Measurements from ENCODE around the gene LRRC32. TPM values are rescaled to one million over a fixed set of nuclear protein-coding genes. Genes with fewer than 3 reads are reported as not detected.

LRRC32 gene
- total RNA-seq, 2 experiments from 2014 or later, result 1.8 to 2.4 TPM

DNA sequence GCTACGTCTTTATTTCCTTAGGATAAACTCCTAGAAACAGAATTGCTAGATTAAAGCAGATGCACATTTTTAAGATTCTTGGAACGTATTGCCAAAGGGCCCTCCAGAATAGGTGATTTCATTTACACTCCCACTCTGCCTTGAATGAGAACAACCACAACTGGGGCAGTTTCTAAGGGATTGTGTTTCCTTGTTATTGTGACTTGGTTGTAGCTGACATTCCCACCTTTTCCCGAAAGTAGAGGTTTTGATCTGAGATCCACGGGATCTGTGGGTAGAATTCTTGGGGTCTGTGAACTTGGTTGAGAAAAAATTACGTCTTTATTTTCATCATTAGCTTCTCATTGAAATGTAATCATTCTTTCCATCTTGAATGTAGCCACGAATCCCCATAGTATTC, 21.5 kb downstream of the LRRC32 start:
- H3K4me1 ChIP-seq (ENCODE audit: insufficient read depth, low read length), result no peaks in the 10 kb centered on the region
- H3K9me3 ChIP-seq (ENCODE audit: control insufficient read depth in 1 of 2, insufficient read depth in 1 of 2, low read length in 2 of 2), result peaks cover 6 to 11% of the 10 kb centered on the region in 2 experiments
- no peak overlapping the region for H3K4me3 ChIP-seq (ENCODE audit: low read length)
- Mint-ChIP-seq H3K27ac (no peak overlapping the region), H3K9me3 (no peaks in the 10 kb centered on the region), H3K4me3 (no peak overlapping the region), H3K4me1 (ENCODE audit: low read depth) (no peaks in the 10 kb centered on the region), H3K36me3 (ENCODE audit: low read depth) (no peaks in the 10 kb centered on the region), H3K27me3 (peaks cover 46% of the 10 kb centered on the region)
- peaks cover 0 to 4% of the 10 kb centered on the region in 2 experiments for H3K27me3 ChIP-seq (ENCODE audit: control insufficient read depth in 1 of 2, insufficient read depth in 2 of 2, low read length in 2 of 2)
- ChIA-PET CTCF (no interaction called here), POLR2A (no interaction called here)
- intact Hi-C loops (cut with DNase I, micrococcal nuclease), result no loop called here
- TF ChIP-seq CTCF (IDR thresholded peaks at IDR 0.05), result no peak
- no peak overlapping the region for H3K27ac ChIP-seq (ENCODE audit: low read depth in 1 of 2, low read length in 2 of 2)
- no peaks in the 10 kb centered on the region for H3K36me3 ChIP-seq (ENCODE audit: insufficient read depth, low read length)
- no peak for ATAC-seq (ENCODE audit: poor library complexity)
- DNase-seq, result no peak

- Histone ChIP-seq H3K27ac (ENCODE audit: low read depth in 1 of 2, low read length in 2 of 2) (no peak overlapping the region), H3K9me3 (ENCODE audit: control insufficient read depth in 1 of 2, insufficient read depth in 1 of 2, low read length in 2 of 2) (peaks cover 6 to 11% of the 10 kb centered on the region in 2 experiments), H3K4me1 (ENCODE audit: insufficient read depth, low read length) (no peaks in the 10 kb centered on the region), H3K36me3 (ENCODE audit: insufficient read depth, low read length) (no peaks in the 10 kb centered on the region), H3K4me3 (ENCODE audit: low read length) (no peak overlapping the region), H3K27me3 (ENCODE audit: control insufficient read depth in 1 of 2, insufficient read depth in 2 of 2, low read length in 2 of 2) (peaks cover 0 to 4% of the 10 kb centered on the region in 2 experiments)
- intact Hi-C loops (cut with DNase I, micrococcal nuclease), result no loop called here
- H3K9me3 Mint-ChIP-seq, result no peaks in the 10 kb centered on the region
- no peaks in the 10 kb centered on the region for H3K36me3 Mint-ChIP-seq (ENCODE audit: low read depth)
- H3K4me1 Mint-ChIP-seq (ENCODE audit: low read depth), result no peaks in the 10 kb centered on the region
- H3K4me3 Mint-ChIP-seq, result no peak overlapping the region
- ATAC-seq (ENCODE audit: poor library complexity) (no peak), DNase-seq (no peak)
- H3K27ac Mint-ChIP-seq, result no peak overlapping the region
- CTCF ChIA-PET, result no interaction called here
- POLR2A ChIA-PET, result no interaction called here
- TF ChIP-seq CTCF (IDR thresholded peaks at IDR 0.05), result no peak
- H3K27me3 Mint-ChIP-seq, result peaks cover 50% of the 10 kb centered on the region
These were observed 22.5 kb downstream of the LRRC32 start for GRCh38 chr11:76648061-76648460.

GRCh38 chr11:76646882-76647534, 23.5 kb downstream of the LRRC32 start:
- intact Hi-C loops (cut with DNase I, micrococcal nuclease), result no loop called here
- peaks cover 55% of the 10 kb centered on the region for H3K27me3 Mint-ChIP-seq

More at GRCh38 chr11:76646882-76647534, 23.5 kb downstream of the LRRC32 start:
- no peak for TF ChIP-seq CTCF (IDR thresholded peaks at IDR 0.05)
- Mint-ChIP-seq H3K9me3 (no peaks in the 10 kb centered on the region), H3K27ac (no peak overlapping the region), H3K4me1 (ENCODE audit: low read depth) (no peaks in the 10 kb centered on the region), H3K36me3 (ENCODE audit: low read depth) (no peaks in the 10 kb centered on the region), H3K4me3 (no peak overlapping the region)
- Histone ChIP-seq H3K27ac (ENCODE audit: low read depth in 1 of 2, low read length in 2 of 2) (no peak overlapping the region), H3K4me1 (ENCODE audit: insufficient read depth, low read length) (no peaks in the 10 kb centered on the region), H3K4me3 (ENCODE audit: low read length) (no peak overlapping the region), H3K9me3 (ENCODE audit: control insufficient read depth in 1 of 2, insufficient read depth in 1 of 2, low read length in 2 of 2) (peaks cover 6 to 11% of the 10 kb centered on the region in 2 experiments), H3K36me3 (ENCODE audit: insufficient read depth, low read length) (no peaks in the 10 kb centered on the region), H3K27me3 (ENCODE audit: control insufficient read depth in 1 of 2, insufficient read depth in 2 of 2, low read length in 2 of 2) (peaks cover 0 to 4% of the 10 kb centered on the region in 2 experiments)
- ATAC-seq (ENCODE audit: poor library complexity), result no peak
- ChIA-PET POLR2A (no interaction called here), CTCF (no interaction called here)
- DNase-seq, result no peak
